Fibroblast of skin of scalp (primary cell): ENCODE results near the gene OSER1.
A peak's percentile ranks its signal among the peaks of the same experiment; 100 is the strongest.

Experiments used
- DNase-seq: peaks from one replicate; pipeline ENCODE4 v3.0.0-alpha.2; 2013

OSER1 gene

DNA sequence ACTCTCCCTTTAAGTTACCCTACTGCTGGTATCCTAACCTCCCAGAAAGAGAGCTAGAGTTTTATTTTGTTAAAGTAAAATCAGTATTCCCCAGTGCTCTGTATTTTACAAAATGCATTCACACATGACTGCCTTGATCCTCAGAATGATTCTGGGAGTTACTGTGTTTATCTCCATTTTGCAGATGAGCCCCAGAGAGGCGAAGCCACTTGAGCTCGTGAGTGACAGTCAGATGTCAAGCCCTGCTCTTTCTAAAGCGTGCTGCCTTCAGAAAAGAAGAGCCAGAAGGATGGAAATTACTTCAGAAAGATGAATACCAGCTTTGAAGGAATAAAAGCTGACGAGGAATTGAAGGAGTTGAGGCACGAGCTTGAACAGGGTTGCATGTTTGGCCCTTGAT lies 14.1 kb upstream of the OSER1 start:
- DNase-seq = no peak

DNA sequence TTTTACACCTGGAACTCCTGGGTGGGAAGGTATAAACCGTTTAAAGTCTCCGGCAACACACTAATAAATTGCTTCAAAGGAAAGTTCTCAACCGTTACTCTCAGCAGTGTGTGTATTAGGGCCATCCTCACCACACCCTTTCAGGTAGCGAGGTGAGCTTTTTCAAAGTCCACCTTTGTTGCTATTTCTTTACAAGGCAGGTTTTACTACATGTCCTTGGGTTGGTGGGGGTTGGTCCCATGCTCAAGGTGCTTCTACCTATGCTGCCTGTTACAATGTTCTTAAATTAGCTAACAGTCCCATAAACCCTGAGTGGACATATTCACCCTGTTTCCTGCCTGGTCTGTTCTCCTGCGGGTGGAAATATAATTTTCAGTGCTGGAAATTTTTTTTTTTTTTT lies 13.2 kb upstream of the OSER1 start:
- DNase-seq = no peak

DNA sequence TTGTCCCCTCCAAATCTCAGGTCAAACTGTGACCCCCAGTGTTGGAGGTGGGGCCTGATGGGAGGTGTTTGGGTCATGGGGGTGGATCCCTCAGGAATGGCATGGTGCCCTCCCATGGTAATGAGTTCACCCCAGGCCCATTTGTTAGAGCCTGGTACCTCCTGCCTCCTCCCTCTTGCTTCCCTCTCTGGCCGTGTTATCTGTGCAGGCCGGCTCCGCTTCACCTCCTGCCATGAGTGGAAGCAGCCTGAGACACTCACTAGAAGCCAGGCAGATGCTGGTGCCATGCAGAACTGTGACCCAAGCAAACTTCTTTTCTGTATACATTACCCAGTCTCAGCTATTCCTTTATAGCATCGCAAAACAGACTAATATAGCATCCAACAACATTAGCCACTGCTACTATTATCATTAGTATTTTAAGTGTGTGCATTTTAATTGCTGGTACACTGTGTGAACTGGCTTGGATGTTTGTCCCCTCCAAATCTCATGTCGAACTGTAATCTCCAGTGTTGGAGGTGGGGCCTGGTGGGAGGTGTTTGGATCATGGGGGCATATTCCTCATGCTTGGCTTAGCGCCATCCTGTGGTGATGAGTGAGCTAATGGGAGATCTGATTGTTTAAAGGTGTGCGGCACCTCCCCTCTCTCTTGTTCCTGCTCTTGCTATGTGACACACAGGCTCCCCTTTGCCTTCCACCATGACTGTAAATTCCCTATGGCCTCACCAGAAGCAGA lies 12.2 kb upstream of the OSER1 start:
- DNase-seq = no peak

DNA sequence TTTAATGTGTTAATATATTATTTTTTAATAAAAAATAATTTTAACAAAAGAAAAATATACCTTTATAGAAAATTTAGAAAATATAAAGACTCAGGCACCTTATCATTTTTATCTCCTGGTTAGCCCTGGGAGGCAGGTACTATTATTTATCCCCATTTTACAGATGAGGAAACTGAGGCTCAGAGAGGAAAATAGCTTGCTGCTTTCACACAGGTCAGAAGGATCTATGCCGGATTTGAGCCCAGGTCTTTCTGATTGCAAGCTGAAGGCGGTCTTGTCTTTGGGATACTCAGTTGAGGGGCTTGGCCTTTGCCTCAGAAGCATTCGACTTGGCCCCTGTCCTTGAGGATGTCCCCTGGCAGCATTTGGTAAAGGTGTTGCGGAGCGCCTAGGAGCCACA lies 11.5 kb upstream of the OSER1 start:
- no peak for DNase-seq

DNA sequence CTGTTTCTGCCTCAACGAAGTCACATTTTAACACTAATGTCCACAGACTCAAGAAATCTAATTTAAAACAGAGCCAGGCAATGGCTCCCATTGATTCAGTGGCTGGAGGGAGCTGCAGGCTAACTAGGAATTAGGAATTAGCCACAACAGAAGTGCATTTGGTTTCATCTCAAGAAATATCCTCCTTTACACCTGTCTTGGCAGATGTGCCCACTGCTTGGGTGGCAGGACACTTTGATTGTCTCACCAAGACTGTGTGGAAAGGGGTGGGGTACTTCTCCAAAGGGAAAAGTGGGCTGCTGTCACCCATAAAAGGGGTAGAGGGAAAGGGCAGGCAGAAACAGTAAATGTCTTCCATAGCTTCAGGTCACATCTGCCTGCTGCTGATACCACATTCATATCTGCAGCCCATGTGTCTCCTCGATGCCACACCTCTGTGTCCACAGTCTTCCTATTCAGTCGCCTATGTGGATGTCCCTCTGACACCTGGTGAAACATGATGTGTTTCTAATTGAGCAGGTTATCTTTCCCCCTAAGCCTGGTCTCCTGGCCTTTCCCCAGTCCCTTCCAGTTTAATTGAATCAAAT lies 10.9 kb upstream of the OSER1 start:
- DNase-seq = no peak

DNA sequence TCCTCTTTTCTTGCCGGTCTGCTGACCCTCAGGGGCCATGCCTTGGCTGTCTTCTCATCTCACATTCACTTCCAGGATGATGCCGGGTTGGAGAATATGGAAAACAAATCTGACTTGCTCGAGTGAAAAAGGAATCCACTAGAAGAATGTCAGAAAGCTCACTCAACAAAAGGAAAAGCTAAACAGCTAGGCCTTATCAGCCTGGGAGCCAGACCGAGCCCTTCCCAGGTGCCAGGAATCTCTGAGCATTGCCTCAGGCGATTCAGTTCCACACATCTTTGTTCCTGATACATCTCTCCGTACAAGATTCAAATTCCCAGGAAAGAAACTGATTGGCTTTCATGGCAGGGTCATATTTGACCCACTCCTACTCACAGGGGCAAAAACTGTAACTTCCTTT lies 9.2 kb upstream of the OSER1 start:
- no peak for DNase-seq

DNA sequence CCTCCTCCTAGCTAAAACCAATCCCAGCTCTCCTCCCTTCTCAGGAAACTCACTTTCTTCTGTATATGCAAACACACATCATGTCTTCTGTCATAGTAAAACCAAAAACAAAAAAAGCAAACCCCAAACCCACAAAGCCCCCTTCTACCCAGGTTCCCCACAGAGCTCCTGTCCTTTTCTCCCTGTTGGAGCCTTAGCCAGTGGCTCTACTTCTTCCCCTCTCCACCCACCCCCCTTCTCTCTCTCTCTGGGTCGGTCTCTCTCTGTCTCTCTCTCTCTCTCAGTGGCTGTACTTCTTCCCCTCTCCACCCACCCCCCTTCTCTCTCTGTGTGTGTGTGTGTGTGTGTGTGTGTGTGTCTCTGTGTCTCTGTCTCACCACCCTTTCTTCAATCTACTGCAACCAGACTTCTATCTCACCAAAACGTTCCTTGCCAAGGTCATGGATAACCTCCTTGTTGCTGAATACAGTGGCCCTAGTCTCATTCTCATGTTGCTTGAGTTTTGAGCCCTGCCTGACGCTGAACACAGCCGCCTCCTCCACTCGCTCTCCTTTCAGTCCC lies 8.7 kb upstream of the OSER1 start:
- no peak for DNase-seq

DNA sequence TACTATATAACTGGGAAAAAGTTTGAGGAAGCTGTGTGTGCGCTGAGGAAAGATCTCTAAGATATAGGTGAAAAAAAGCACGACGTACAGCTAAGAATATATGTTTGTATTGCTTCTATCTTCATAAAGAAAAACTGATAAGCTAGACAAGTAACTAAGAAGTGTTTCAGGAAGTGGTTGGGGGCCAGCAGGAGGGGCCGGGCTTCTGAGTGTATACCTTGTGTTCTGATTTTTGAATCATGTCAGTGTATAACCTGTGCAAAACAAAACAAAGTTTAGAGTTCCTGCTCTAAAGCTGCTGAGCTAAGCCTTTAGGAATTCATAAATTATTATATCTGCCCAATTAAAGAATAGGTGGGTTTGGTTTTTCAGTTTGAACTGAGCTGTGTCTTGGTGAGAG lies 7.9 kb upstream of the OSER1 start:
- no peak for DNase-seq

DNA sequence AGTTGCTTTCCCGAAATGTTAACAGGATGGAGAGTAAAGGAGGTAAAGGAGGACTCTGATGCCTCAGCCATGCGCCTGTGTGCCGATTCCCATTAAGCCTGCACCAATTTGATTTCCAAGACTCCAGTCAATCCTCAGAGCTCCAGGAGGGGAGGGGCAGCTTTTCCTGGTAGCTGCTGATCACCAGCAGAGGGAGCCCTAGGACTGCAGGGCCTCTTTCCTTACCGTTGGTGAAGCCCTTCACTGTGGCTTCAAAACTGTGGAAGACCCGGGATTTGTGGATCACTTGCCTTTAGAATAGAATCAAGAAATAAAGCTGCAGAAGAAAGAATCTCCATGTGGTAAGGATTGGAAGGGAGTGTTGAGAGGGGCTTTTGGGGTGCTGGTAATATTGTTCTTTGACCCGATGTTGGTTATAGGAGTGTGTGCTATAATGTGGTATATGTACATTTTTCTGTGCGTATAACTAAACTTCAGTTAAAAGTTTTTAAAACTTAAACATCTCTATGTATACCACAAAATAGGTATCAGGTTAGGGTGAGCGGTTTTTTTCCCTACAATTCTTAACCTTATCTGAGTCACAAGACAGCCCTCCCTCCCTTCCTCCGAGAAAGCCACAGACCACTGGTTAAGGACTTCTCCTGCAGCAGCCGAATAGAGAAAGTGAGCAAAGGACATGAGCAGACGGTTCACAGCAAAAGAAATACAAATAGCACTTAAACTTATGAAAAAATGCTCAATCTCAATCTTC lies 6.9 kb upstream of the OSER1 start:
- DNase-seq = peak; percentile 69

DNA sequence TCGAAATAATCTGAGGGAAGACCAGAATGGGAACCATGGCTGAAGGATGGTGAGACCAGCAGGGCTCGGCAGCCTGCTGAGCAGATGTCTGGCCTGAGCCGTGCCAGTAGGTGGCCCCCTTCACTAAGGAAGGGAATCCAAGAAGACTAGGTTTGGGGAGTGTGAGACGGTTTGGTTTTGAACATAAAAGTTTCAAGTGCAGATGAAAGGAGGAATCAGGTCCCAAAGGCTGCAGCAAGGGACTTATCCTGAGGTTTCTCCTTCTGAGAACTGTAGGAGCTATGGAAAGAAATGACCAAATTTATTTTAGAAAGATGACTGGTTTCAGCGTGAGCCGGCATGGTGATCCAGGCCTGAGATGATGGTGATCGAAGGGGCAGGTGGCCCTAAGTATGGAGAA lies 4.6 kb upstream of the OSER1 start:
- peak; percentile 67 for DNase-seq

DNA sequence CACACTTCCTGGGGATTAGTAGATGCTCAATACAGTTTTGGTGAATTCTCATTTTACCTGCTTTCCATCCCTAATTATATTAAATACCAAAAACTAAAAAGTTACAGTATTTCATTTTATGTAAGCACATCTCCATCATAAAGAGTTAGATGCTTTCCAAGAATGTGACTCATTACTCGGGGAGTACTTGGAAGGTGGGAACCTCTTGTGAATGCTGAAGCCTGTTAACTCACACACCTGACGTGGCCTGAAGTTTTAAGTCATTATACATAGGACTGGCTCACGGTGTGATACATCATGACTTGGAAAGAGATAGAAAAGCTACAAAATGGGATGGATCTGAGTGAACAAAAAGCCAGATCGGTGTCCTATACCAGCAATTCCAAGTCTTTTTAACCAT lies 2.2 kb upstream of the OSER1 start:
- DNase-seq = no peak

DNA sequence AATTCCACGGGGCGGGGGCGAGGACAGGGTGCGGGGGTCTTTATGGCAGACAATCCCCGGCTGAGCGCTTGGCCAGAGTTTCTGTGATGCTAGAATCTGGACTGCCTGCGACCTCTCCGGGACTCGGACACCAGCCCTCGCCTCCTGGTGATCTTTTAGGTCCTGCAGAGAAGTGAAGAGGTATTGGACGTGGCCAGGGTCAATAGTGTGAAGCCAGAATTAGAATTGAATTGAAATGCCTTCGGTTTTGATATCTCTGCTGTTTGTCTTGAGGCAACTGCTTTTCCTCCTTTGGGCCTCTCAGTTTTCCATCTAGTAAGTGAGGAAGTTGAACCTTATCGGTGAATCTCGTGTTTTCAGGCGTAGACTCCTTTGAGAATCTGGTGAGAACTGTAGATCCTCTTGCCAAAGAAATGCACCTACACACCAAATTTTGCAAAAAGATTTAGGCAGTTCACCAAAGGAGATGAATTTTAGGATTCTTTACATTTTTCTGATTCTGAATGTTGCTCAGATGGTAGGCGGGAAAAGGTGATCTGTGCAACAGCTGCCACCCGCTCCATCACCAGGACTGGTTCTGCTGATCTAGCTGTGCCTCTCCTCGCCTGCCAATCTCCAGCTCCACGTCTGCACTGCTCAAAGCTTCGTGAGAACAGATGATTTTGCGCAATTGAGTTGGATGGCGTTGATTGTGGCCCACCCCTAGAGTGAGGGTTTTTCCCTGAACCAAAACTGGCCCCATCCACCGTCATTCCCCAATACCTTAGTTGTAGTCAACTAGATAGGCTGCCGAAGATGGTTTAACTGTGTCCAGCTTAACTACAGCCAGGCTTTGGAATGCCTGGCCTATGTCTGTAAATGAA lies 837 bp upstream of the OSER1 start:
- DNase-seq = peak; percentile 31

DNA sequence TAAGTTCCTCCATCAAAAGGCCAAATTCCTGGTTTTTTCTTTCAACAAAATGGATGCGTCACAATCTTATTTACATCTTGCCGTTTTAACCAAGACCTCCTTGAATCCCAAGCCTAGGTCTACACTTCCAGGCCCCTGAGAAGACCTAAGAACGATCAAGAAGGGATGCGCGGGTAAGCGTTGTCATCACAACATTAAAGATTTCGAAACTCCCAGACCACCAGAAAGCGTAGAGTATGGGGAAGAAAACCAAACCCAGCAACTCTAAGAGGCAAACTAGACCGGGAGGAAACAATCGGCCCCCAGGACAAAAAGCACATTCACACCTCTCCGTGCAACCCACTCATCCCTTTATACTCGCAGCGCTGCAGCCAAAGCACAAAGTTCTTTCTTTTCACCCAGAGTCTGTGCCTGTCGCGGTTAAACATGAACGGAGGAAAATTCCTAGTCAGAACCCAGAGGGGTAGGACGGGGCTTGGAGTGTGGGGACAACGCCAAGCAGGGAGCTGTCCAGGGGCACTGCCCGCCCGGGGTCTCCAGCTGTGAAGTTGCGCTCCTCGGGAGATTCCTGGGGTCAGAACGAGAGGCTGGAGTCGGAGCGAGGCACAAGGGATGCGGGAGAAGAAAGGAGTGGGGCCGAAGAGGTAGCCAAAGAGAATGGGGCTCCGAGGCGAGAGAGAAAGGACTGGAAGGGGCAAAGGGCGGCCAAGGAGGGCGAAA lies 725 bp downstream of the OSER1 start:
- peak; percentile 20 for DNase-seq

DNA sequence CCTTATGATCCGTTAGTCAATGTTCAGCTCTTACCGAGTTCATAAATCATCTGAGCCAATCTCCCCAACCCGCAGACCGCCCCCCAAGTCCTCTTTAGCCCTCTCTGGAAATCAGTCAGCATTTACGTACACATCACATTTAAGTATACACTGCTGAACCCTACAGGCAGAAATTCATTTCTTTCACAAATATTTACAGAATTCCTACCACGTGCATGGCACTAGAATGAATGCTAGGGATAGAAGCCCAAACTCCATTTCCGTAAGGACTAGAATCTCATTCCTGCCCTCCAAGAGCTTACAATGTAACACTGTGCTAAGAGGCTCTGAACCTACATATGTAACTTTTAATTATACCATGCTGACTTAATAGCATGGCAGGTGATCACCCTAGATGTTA lies 1.8 kb downstream of the OSER1 start:
- peak; percentile 34 for DNase-seq

DNA sequence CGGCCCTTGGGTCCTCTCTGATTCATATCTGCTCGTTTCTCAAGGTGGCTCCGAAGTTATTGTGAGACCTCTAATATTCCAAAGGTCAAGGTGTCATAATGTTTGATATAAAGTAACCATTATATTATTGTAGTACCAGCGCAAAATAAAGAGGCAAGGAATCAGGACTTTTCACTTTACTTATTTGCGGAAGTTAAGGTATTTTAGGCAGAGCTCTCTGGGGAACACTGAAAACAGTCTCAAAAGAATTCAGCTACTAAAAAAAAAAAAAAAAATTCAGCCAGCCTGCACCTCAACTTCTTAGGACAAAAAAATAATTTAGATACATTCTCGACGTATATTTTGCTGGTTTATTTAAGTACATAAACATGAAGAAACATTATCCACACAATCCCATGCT lies 2.4 kb downstream of the OSER1 start:
- DNase-seq = no peak

DNA sequence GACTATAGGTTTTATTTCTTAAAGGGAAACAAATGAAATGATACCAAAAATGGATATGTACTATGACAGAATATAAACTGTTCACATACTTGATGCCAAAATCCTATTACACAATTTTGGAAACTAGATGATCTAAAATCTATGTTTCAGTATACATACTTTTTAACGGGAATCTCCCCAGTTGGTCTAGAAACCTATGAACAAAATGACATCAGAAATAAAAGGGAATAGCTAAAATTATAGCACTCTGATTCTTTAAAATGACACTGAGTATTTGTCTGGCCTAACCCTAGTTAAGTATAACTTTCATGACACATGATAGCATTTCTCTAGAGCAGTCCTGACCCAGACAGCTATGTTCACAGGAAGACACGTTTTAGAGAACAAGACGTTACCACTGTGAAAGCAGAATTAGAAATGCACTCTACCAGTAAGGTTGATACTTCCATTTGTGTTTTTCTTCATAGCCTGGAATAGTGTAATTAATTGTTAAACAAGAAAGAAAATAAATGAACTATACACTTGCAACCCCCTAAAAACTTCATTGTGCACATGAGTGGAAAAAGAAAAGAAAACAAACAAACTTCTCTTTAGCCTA lies 3.3 kb downstream of the OSER1 start:
- DNase-seq = no peak

DNA sequence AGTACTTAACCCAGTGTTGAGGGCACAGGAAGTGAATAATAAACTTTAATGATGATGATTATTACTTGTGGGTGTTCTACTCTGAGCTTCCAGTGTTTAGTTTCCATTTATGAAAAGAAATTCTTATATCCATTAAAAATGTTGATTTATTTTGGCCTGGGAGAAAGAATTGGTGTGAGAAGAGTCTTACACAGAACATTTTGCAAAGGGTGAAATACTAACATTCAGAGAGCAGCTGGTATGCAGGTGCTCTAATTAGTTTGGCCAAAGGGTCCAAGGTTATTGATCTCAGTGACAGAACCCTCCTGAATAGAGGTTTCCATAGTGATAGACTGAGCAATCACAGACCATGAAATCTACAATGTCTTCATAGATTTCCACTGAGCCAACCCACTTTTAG lies 4.4 kb downstream of the OSER1 start:
- DNase-seq = no peak

DNA sequence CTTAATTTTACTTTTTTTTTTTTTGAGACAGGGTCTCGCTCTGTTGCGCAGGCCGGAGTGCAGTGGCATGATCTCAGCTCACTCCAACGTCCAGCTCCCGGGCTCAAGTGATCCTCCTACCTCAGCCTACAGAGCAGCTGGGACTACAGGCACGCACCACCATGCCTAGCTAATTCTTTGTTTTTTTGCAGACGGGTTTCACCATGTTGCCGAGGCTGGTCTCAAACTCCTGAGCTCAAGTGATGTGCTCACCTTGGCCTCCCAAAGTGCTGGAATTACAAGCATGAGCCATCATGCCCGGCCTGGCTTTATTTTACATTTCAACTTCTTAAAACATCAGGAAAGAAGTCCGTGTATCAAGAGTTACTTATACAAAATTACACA lies 5.7 kb downstream of the OSER1 start:
- no peak for DNase-seq

DNA sequence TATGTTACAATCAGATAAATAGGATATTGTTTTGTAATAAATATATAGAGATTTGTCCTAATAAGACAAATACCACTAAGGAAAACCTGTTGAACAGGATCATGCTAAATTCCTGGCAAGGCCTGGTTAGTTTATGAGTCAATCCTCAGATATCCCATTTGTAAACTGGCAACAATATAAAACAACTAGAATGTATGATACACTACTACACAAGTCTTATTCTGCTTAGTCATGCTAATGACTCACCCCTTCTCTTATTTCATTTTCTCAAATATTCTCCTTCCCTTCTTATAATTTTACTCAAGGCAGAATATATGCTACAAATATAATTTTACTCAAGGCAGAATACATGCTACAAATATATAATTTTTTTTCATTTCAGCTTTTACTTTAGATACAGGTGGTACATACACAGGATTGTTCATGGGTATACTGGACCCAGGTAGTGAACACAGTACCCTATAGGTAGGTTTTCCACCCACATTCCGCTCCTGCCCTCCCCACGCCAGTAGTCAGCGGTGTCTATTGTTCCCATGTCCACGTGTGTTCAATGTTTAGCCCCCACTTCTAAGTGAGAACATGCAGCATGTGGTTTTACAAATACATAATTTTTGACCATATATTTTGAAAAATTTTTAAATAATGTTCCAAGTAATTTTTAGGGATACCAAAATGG lies 6.3 kb downstream of the OSER1 start:
- DNase-seq = peak; percentile 91

DNA sequence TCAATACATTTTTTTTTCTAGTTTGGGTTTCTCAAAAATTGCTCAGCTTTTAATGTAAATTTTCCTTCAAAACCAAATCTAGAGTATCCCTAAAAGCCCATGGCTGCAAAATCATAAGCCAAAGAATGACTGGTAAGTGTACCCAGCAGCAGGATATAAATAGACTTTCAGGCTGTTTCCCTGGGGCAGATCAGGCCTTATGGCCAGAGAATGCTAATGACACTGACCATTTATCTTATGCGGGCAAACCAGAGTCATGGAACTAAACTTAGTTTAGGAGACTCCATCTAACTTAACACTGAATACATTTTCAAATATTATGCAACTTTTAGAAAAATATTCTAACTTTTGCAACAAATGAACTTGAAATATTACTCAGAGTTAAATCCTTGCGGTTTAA lies 7.4 kb downstream of the OSER1 start:
- no peak for DNase-seq

DNA sequence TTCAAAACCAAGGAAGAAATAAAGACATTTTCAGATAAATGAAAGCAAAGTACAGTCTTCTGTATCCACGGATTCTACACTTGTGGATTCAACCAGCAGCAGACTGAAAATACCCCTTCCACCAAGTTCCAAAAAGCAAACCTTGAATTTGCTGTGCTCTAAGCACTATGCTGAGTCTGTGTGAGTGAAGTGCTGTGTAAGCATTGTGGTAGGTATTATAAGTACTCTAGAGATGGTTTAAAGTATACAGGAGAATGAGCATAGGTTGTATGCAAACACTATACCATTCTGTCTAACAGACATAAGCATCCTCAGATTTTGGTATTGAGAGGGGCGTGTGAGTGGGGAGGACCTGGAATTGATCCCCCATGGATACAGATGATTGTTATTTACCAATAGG lies 9.6 kb downstream of the OSER1 start:
- no peak for DNase-seq
